ENCODE data around the gene RELA. TPM values are rescaled to one million over a fixed set of nuclear protein-coding genes. Genes with fewer than 3 reads are reported as not detected.

Gene RELA
- total RNA-seq, 2 donors from 2014 or later = 302 to 378 TPM

GRCh38 chr11:65625628-65626342, 36.9 kb downstream of the RELA start:
- H3K36me3 Mint-ChIP-seq (ENCODE audit: low read depth) = no peaks in the 10 kb centered on the region
- no peaks in the 10 kb centered on the region for H3K27me3 Mint-ChIP-seq
- H3K9me3 ChIP-seq (ENCODE audit: control insufficient read depth, low read length, poor library complexity, severe bottlenecking) = no peaks in the 10 kb centered on the region
- peaks cover 13% of the 10 kb centered on the region for H3K4me1 Mint-ChIP-seq
- H3K4me3 Mint-ChIP-seq = no peak overlapping the region
- H3K27ac Mint-ChIP-seq = no peak overlapping the region
- ATAC-seq (peak; percentile 80), DNase-seq (peak; percentile 34 to 36 (median 34))

DNA sequence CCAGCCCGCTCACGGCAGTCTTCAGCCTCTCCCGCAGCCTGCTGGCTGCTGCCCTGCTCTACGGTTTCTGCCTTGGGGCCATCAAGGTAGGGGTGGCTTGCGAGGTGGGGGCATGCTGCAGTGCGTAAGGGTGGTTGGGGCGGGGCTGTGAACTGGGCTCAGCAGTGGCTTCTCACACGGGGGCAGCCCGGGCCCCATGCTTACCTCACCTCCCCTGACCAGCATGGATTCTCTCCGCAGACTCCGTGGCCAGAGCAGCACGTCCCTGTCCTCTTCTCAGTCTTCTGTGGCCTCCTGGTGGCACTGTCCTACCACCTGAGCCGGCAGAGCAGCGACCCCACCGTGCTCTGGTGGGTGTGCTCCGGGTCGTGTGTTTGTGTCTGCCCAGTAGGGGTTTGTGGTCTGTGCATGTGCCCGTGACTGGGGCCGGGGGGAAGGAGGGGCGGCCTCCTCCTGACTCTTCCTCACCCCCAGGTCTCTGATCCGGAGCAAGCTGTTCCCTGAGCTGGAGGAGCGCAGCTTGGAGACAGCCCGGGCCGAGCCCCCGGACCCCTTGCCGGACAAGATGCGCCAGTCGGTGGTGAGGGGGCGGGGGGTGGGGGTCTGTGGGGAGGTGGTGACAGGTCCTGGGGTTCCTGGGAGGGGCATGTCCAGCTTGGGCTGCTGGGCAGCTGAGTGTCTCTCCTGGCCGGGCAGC, 37.6 kb downstream of the RELA start:
- Mint-ChIP-seq H3K27me3 (no peaks in the 10 kb centered on the region), H3K4me1 (peaks cover 13% of the 10 kb centered on the region), H3K27ac (no peak overlapping the region), H3K4me3 (no peak overlapping the region), H3K36me3 (ENCODE audit: low read depth) (no peaks in the 10 kb centered on the region)
- DNase-seq (no peak), ATAC-seq (no peak)
- no peaks in the 10 kb centered on the region for H3K9me3 ChIP-seq (ENCODE audit: control insufficient read depth, low read length, poor library complexity, severe bottlenecking)

DNA sequence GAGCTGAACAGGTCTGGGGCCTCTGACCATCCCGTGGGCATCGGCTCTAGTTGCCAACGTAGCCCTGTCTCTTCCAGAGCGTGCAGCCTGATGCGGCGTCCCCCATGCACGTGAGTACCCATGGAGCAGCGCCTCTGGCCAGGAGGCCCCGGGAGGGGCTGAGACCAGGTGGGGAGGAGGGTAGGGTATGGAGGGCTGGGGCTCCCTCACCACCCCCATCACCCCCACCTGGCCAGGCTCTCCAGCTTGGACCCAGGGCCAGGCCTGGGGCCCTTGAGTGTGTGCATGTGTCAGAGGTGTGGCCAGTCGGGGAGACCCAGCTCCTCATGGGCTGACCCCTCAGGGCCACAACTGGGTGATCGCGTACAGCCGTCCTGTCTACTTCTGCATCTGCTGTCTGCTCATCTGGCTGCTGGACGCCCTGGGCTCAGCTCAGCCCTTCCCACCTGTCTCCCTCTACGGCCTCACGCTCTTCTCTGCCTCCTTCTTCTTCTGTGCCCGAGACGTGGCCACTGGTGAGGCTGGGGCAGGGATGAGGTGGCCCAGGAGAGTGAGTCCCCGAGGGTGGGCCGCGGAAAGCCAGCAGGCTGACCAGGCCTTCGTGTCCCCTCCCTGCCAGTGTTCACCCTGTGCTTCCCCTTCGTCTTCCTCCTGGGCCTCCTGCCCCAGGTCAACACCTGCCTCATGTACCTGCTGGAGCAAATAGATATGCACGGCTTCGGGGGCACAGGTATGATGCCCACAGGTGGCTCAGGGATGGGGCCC, 38.7 kb downstream of the RELA start:
- Mint-ChIP-seq H3K4me3 (no peak overlapping the region), H3K27ac (no peak overlapping the region), H3K27me3 (no peaks in the 10 kb centered on the region), H3K36me3 (ENCODE audit: low read depth) (no peaks in the 10 kb centered on the region), H3K4me1 (peaks cover 12% of the 10 kb centered on the region)
- DNase-seq = no peak
- no peak for ATAC-seq
- no peaks in the 10 kb centered on the region for H3K9me3 ChIP-seq (ENCODE audit: control insufficient read depth, low read length, poor library complexity, severe bottlenecking)

DNA sequence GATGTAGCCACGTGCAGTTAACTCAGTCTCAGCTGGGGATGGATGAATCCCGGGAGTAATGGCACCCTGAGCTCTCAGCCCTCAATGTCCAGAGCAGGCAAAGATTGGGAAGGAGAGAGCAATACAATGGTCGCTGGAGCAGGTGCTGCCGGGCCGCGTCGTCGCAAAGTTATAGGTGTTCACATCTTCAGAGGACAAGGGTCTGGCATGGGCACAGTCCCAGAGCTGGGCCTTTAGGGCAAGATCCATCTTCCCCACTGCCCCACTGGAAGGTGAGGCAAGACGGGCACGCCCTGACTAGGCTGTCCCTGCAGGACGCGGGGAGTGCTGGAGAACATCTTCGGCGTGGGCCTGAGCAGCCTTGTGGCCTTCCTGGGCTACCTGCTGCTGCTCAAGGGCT, 39.5 kb downstream of the RELA start:
- Mint-ChIP-seq H3K27me3 (no peaks in the 10 kb centered on the region), H3K4me3 (no peak overlapping the region), H3K27ac (no peak overlapping the region), H3K36me3 (ENCODE audit: low read depth) (no peaks in the 10 kb centered on the region), H3K4me1 (peaks cover 11% of the 10 kb centered on the region)
- DNase-seq (no peak), ATAC-seq (no peak)
- no peaks in the 10 kb centered on the region for H3K9me3 ChIP-seq (ENCODE audit: control insufficient read depth, low read length, poor library complexity, severe bottlenecking)

- H3K4me3 Mint-ChIP-seq = no peak overlapping the region
- no peak for ATAC-seq
- DNase-seq = no peak
- H3K4me1 Mint-ChIP-seq = peaks cover 16% of the 10 kb centered on the region
- no peaks in the 10 kb centered on the region for H3K9me3 ChIP-seq (ENCODE audit: control insufficient read depth, low read length, poor library complexity, severe bottlenecking)
- no peaks in the 10 kb centered on the region for H3K36me3 Mint-ChIP-seq (ENCODE audit: low read depth)
- peak overlapping the region; percentile 67 for H3K27ac Mint-ChIP-seq
- no peaks in the 10 kb centered on the region for H3K27me3 Mint-ChIP-seq
Measured at GRCh38 chr11:65622011-65622410, 40.7 kb downstream of the RELA start.

DNA sequence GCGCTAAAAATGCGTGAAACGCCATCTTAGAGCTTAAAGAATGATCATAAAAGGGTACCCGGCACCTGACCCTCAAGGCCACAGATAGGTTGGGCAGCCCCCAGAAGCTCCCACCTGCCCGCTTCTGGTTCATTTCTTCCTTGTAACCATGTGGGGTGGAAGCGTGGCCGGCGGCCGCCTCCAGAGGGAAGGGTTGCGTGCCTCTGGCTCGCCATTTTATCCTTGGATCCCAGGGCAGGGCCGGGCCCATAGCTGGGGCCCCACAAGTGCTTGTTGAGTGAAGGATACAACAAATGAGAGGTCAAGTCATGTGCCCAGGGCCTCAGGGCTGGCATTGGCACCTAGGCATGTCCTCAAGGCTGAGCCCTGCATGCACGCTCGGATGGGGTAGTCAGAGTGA, 41.3 kb downstream of the RELA start:
- ATAC-seq (no peak), DNase-seq (no peak)
- H3K27me3 Mint-ChIP-seq = no peaks in the 10 kb centered on the region
- H3K27ac Mint-ChIP-seq = peak overlapping the region; percentile 67
- peaks cover 3% of the 10 kb centered on the region for H3K36me3 Mint-ChIP-seq (ENCODE audit: low read depth)
- peaks cover 21% of the 10 kb centered on the region for H3K4me1 Mint-ChIP-seq
- no peaks in the 10 kb centered on the region for H3K9me3 ChIP-seq (ENCODE audit: control insufficient read depth, low read length, poor library complexity, severe bottlenecking)
- H3K4me3 Mint-ChIP-seq = no peak overlapping the region

- no peaks in the 10 kb centered on the region for H3K9me3 ChIP-seq (ENCODE audit: control insufficient read depth, low read length, poor library complexity, severe bottlenecking)
- peaks cover 3% of the 10 kb centered on the region for H3K36me3 Mint-ChIP-seq (ENCODE audit: low read depth)
- DNase-seq = no peak
- H3K27ac Mint-ChIP-seq = no peak overlapping the region
- no peaks in the 10 kb centered on the region for H3K27me3 Mint-ChIP-seq
- peaks cover 21% of the 10 kb centered on the region for H3K4me1 Mint-ChIP-seq
- no peak overlapping the region for H3K4me3 Mint-ChIP-seq
- no peak for ATAC-seq
Measured at GRCh38 chr11:65620666-65621065, 42.0 kb downstream of the RELA start.

- DNase-seq (no peak), ATAC-seq (no peak)
- Mint-ChIP-seq H3K36me3 (ENCODE audit: low read depth) (peaks cover 3% of the 10 kb centered on the region), H3K27me3 (no peaks in the 10 kb centered on the region), H3K4me3 (no peak overlapping the region), H3K4me1 (peaks cover 21% of the 10 kb centered on the region), H3K27ac (peak overlapping the region; percentile 53)
- no peaks in the 10 kb centered on the region for H3K9me3 ChIP-seq (ENCODE audit: control insufficient read depth, low read length, poor library complexity, severe bottlenecking)
Measured at GRCh38 chr11:65619281-65619928, 43.3 kb downstream of the RELA start.

GRCh38 chr11:65618763-65619162, 44.0 kb downstream of the RELA start:
- ATAC-seq (no peak), DNase-seq (no peak)
- Mint-ChIP-seq H3K36me3 (ENCODE audit: low read depth) (peaks cover 3% of the 10 kb centered on the region), H3K27me3 (no peaks in the 10 kb centered on the region), H3K4me1 (peaks cover 21% of the 10 kb centered on the region), H3K27ac (no peak overlapping the region), H3K4me3 (no peak overlapping the region)
- H3K9me3 ChIP-seq (ENCODE audit: control insufficient read depth, low read length, poor library complexity, severe bottlenecking) = no peaks in the 10 kb centered on the region

DNA sequence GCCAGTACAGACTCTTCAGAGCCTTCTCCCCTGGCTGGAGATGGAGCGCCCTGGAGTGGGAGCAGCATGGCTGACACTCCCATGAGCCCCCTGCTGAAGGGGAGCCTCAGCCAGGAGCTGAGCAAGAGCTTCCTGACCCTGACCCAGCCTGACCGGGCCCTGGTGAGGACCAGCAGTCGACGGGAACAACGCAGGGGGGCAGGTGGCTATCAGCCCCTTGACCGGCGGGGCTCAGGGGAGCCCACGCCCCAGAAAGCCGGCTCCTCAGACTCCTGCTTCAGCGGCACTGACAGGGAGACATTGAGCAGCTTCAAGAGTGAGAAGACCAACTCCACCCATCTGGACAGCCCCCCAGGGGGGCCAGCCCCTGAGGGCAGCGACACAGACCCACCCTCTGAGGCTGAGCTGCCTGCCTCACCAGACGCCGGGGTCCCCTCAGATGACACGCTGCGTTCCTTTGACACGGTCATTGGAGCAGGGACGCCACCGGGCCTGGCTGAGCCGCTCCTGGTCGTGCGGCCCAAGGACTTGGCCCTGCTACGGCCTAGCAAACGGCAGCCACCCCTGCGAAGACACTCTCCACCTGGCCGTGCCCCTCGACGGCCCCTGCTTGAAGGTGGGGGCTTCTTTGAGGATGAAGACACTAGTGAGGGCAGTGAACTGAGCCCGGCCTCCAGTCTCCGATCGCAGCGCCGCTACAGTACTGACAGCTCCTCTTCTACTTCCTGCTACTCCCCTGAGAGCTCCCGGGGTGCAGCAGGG, 44.5 kb downstream of the RELA start:
- Mint-ChIP-seq H3K4me3 (no peak overlapping the region), H3K27ac (no peak overlapping the region), H3K36me3 (ENCODE audit: low read depth) (peaks cover 3% of the 10 kb centered on the region), H3K27me3 (no peaks in the 10 kb centered on the region), H3K4me1 (peaks cover 23% of the 10 kb centered on the region)
- DNase-seq = no peak
- no peak for ATAC-seq
- no peaks in the 10 kb centered on the region for H3K9me3 ChIP-seq (ENCODE audit: control insufficient read depth, low read length, poor library complexity, severe bottlenecking)

DNA sequence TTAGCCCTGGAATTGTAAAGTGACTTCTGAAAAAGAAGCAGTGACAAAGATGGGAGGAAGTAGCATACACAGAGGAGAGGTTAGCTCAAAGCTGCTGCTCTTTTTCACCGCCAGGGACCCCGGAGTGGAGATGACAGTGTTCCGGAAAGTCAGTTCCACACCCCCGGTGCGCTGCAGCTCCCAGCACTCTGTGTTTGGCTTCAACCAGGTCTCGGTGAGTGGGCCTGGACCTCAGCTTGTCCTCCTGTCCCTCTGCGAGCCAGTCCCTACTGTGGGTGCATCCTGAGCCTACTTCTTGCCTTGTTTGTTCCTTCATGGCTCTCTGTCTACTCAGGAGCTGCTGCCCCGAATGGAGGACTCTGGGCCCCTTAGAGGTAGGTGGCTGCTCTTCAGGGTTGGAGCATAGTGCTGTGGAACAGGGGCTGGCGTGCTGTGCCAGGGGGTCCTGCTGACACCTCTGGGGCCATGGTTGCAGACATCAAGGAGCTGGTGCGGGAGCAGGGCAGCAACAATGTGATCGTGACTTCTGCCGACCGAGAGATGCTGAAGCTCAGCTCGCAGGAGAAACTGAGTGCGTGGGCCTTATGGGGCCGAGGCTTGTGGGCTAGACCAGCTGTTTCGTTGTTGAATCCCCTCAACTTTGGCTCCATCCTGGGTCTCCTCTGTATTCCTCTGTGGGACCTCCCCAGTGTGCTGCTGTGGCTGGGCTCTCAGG, 45.4 kb downstream of the RELA start:
- Mint-ChIP-seq H3K27me3 (no peaks in the 10 kb centered on the region), H3K27ac (peak overlapping the region; percentile 92), H3K4me3 (peak overlapping the region; percentile 94), H3K4me1 (peaks cover 24% of the 10 kb centered on the region), H3K36me3 (ENCODE audit: low read depth) (peaks cover 3% of the 10 kb centered on the region)
- H3K9me3 ChIP-seq (ENCODE audit: control insufficient read depth, low read length, poor library complexity, severe bottlenecking) = no peaks in the 10 kb centered on the region
- ATAC-seq (no peak), DNase-seq (no peak)

DNA sequence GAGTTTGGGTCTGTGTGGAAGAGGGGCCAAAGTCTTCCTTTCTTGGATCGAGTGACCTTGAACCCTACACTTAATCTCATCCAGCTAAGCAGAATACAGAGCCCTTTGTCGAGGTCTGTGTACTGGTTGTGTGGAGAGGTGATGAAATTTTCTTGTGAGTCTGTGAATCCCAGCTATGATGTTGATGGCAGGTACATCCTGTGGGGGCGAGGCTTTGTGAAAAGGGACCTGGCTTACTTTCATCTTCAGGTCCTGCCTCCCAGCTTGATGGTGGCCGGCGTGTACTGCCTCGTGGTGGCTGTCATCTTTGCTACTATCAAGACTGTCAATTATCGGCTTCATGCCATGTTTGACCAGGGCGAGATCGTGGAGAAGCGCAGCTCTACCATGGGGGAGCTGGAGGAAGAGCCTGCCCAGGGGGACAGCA, 46.1 kb downstream of the RELA start:
- H3K4me1 Mint-ChIP-seq = peaks cover 27% of the 10 kb centered on the region
- H3K4me3 Mint-ChIP-seq = peak overlapping the region; percentile 94
- peaks cover 3% of the 10 kb centered on the region for H3K36me3 Mint-ChIP-seq (ENCODE audit: low read depth)
- ATAC-seq = no peak
- no peak for DNase-seq
- H3K9me3 ChIP-seq (ENCODE audit: control insufficient read depth, low read length, poor library complexity, severe bottlenecking) = no peaks in the 10 kb centered on the region
- no peaks in the 10 kb centered on the region for H3K27me3 Mint-ChIP-seq
- peak overlapping the region; percentile 92 for H3K27ac Mint-ChIP-seq
